ENCODE results near the gene CD46. TPM values are rescaled to one million over a fixed set of nuclear protein-coding genes. Genes with fewer than 3 reads are reported as not detected.

CD46 gene
- total RNA-seq, 1 donor from 2014 or later, result 93.8 TPM

DNA sequence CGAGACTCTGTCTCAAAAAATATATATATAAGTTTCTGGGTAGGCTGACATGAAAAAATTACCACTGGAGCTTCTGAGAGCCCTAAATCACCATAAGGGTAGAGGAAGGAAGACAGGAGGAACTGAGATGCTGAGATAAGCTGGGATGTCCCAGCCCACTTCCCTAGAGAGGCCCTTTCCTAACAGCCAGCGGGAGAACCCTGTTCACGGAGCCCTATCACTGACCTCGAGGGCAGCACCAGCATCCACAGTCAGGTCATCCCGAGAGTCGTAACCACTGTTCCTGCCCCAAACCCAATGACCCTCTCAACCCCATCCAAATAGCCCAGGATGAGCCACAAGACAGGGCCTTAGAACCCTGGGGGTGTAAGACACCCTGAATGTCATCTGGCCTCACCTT is 81.5 kb downstream of the CD46 start:
- H3K27me3 Mint-ChIP-seq (ENCODE audit: low read depth), result no peaks in the 10 kb centered on the region
- H3K4me3 Mint-ChIP-seq, result no peak overlapping the region
- H3K4me1 Mint-ChIP-seq, result peaks cover 6% of the 10 kb centered on the region
- H3K9me3 Mint-ChIP-seq, result no peaks in the 10 kb centered on the region
- H3K27ac Mint-ChIP-seq (ENCODE audit: unreplicated experiment), result no peak overlapping the region
- TF ChIP-seq, protein P1, sequence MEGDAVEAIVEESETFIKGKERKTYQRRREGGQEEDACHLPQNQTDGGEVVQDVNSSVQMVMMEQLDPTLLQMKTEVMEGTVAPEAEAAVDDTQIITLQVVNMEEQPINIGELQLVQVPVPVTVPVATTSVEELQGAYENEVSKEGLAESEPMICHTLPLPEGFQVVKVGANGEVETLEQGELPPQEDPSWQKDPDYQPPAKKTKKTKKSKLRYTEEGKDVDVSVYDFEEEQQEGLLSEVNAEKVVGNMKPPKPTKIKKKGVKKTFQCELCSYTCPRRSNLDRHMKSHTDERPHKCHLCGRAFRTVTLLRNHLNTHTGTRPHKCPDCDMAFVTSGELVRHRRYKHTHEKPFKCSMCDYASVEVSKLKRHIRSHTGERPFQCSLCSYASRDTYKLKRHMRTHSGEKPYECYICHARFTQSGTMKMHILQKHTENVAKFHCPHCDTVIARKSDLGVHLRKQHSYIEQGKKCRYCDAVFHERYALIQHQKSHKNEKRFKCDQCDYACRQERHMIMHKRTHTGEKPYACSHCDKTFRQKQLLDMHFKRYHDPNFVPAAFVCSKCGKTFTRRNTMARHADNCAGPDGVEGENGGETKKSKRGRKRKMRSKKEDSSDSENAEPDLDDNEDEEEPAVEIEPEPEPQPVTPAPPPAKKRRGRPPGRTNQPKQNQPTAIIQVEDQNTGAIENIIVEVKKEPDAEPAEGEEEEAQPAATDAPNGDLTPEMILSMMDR (conservative IDR thresholded peaks at IDR 0.05), result no peak
- peaks cover 2% of the 10 kb centered on the region for H3K36me3 Mint-ChIP-seq (ENCODE audit: low read depth)
- DNase-seq (ENCODE audit: low read depth, low spot score), result no peak

DNA sequence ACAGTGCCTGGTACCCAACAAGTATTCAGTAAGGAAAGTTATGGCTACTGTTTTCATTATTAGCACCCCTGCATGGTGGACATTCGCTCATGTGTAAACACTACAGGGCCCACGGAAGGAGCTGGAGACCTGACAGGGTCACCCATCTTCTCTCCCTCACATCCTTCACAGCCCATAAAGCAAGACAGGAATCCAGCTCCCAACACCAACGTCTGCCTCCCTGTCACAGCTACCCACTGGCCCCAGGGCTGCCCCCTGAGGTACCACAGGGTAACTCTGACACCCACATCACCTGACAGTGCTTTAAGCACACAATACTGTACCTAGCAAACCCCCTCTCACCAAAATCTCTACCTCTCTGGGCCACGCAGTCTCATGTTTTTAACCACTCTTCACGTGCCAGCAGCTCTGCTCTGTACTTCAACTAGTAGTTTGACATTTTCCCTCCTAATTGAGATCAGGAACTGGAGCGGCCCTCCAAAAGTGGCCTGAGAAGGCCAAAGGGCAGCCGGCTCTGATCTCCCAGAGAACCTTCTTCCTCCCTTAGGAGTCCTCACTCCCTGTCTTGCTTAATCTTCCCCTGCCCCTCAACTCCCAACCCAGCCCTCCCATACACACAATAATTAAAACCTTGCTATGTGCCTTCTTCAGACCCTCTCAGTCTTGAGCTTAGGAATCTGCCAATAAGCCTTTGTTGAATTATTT is 82.3 kb downstream of the CD46 start:
- Mint-ChIP-seq H3K4me1 (peaks cover 4% of the 10 kb centered on the region), H3K27me3 (ENCODE audit: low read depth) (no peaks in the 10 kb centered on the region), H3K4me3 (no peak overlapping the region), H3K9me3 (no peaks in the 10 kb centered on the region), H3K36me3 (ENCODE audit: low read depth) (peaks cover 2% of the 10 kb centered on the region), H3K27ac (ENCODE audit: unreplicated experiment) (peak overlapping the region; percentile 28)
- DNase-seq (ENCODE audit: low read depth, low spot score), result no peak
- TF ChIP-seq, protein P1 (conservative IDR thresholded peaks at IDR 0.05), result no peak

DNA sequence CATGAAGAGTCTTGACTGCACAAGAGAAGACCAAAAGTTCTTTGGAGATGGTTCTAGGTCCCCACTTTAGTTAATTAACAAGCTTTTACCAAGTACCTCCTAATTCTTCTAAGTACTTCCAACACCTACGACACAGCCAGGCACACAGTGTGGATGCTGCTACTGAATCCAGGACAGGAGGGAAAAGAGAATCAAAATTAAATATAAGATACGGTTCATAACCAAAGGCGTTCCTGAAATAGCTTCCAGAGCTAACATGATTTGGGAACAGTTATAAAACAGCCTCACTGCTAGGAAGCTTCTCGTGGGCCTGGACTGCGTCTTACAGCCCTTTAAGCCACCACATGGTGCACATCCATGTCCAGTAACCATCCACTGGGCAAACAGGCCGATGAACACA is 84.1 kb downstream of the CD46 start:
- no peak for DNase-seq (ENCODE audit: low read depth, low spot score)
- no peak overlapping the region for H3K4me3 Mint-ChIP-seq
- H3K9me3 Mint-ChIP-seq, result no peaks in the 10 kb centered on the region
- H3K4me1 Mint-ChIP-seq, result peaks cover 4% of the 10 kb centered on the region
- H3K36me3 Mint-ChIP-seq (ENCODE audit: low read depth), result peaks cover 2% of the 10 kb centered on the region
- H3K27ac Mint-ChIP-seq (ENCODE audit: unreplicated experiment), result no peak overlapping the region
- H3K27me3 Mint-ChIP-seq (ENCODE audit: low read depth), result no peaks in the 10 kb centered on the region
- TF ChIP-seq, protein P1 (conservative IDR thresholded peaks at IDR 0.05), result no peak

DNA sequence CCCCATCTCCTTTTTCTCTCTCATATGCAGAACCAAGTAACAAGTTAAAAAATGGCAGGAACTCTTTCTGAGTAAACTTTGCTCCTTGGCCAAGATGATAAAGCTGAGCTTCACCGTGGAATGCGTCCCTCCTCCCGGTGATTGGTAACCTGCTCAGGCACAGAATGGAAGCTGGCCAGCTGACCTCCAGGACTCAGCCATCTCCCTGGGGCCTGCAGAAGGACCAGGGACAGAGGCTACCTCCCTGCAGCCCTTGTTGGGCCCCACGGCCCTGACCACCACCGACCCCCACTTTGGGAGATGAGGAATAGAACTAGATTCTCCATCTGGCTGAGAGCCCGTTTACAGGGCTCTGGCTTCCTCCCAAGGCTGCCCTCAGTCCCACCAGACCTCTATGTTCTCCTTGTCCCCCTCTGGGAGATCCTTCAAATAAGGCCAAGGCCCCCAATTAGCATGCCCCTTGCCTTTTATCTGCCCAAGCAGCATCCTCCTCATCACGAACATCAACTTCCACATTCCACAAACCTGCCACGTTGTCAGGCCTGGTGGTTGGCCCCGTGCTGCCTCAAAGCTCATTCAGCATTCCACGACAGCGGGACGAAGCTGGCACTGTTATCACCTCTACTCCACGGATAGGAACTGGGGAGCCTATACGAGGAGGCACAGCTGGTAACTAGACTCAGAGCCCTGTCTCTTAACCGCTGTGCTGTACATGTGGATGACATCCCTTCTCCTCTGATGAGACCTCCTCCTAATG is 84.9 kb downstream of the CD46 start:
- H3K27ac Mint-ChIP-seq (ENCODE audit: unreplicated experiment), result no peak overlapping the region
- no peak overlapping the region for H3K4me3 Mint-ChIP-seq
- no peak for DNase-seq (ENCODE audit: low read depth, low spot score)
- no peaks in the 10 kb centered on the region for H3K9me3 Mint-ChIP-seq
- H3K27me3 Mint-ChIP-seq (ENCODE audit: low read depth), result no peaks in the 10 kb centered on the region
- TF ChIP-seq, protein P1 (conservative IDR thresholded peaks at IDR 0.05), result no peak
- H3K36me3 Mint-ChIP-seq (ENCODE audit: low read depth), result peaks cover 2% of the 10 kb centered on the region
- peaks cover 4% of the 10 kb centered on the region for H3K4me1 Mint-ChIP-seq

DNA sequence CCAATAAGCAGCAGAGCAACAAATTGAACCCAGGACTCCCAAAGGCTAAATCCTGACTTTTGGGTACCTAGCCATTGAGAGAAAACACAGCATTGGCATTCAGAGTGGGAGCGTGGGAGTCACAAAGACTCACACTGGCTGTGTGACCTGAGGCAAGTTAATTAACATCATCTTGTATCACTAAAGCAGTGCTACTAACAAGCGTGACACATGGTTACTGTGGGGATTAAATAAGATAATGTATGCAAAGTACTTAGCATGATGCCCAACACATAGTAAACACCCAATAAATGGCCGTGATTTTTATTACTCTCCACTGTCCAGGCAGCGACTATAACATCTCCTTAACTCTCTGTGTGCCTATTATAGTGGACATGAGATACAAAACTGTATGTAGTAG is 85.8 kb downstream of the CD46 start:
- peaks cover 4% of the 10 kb centered on the region for H3K4me1 Mint-ChIP-seq
- H3K27ac Mint-ChIP-seq (ENCODE audit: unreplicated experiment), result peak overlapping the region; percentile 7
- TF ChIP-seq, protein P1 (conservative IDR thresholded peaks at IDR 0.05), result no peak

More for the DNA sequence above, 85.8 kb downstream of the CD46 start:
- Mint-ChIP-seq H3K36me3 (ENCODE audit: low read depth) (peaks cover 2% of the 10 kb centered on the region), H3K4me3 (no peak overlapping the region), H3K9me3 (no peaks in the 10 kb centered on the region), H3K27me3 (ENCODE audit: low read depth) (no peaks in the 10 kb centered on the region)
- no peak for DNase-seq (ENCODE audit: low read depth, low spot score)

Measured in neural crest cell (in vitro differentiated cells).